HepG2 (cell line): Measurements from ENCODE around the gene CCDC93. TPM values are rescaled to one million over a fixed set of nuclear protein-coding genes. Genes with fewer than 3 reads are reported as not detected.

Experiments
- ATAC-seq: fragments of 200-7000 bp; cut with Tn5 transposase; 3 replicates; pipeline ENCODE4 v1.9.1; 2020; ENCODE audit warnings: mild to moderate bottlenecking, moderate library complexity
- BruUV-seq: library from RNA; stranded (reverse); fragments of 400-500 nt; replicated peaks from 2 replicates; lab custom pipeline; 2021; lab: Mats Ljungman, UMichigan
- CTCF ChIA-PET: fragments of 300-600 bp; formaldehyde crosslinking; extraction: SDS; loops from one replicate; lab custom pipeline; 2021; ENCODE audit warnings: low total read pairs, inconsistent platforms, low intra/inter-chr PET ratio; lab: Yijun Ruan, JAX
- POLR2A ChIA-PET: fragments of 350-600 bp; sonication (Branson Sonifier 250); formaldehyde crosslinking; loops from one replicate; lab custom pipeline; 2020; ENCODE audit warnings: antibody characterized with exemption, inconsistent platforms; lab: Yijun Ruan, JAX
- DNase-seq: peaks from one replicate; pipeline ENCODE4 v3.0.0-alpha.2; 2015; ENCODE audit warnings: low spot score
- FAIRE-seq: peaks from 3 replicates; lab custom pipeline; 2011; peaks lifted over from hg19 to GRCh38; lab: Jason Lieb, UNC
- H2AFZ ChIP-seq: one replicate; pipeline ENCODE4 v1.6.1; 2011; ENCODE audit warnings: low read length, inconsistent platforms
- H3K27ac ChIP-seq: fragments of 300-600 bp; 3 replicates; pipeline ENCODE4 v1.8.0; 2011; ENCODE audit warnings: mixed run types, mild to moderate bottlenecking, mixed read lengths, low read length, inconsistent platforms; ENCODE audit not compliant: insufficient read depth; ENCODE audit errors: extremely low read length
- H3K27me3 ChIP-seq, 2 experiments: fragments of 200-600 bp in 1 of 2; 2 replicates in 1 of 2; 3 replicates in 1 of 2; pipeline versions ENCODE4 v1.6.0 to v1.8.0; 2011; ENCODE audit warnings: low read length in 2 of 2, mild to moderate bottlenecking in 2 of 2, moderate library complexity in 2 of 2, inconsistent platforms in 1 of 2; ENCODE audit not compliant: insufficient read depth in 2 of 2, control insufficient read depth in 1 of 2
- H3K36me3 ChIP-seq, 2 experiments: fragments of 200-600 bp in 1 of 2; replicated peaks in 1 of 2; 2 replicates in 1 of 2; 3 replicates in 1 of 2; pipeline versions ENCODE4 v1.5.1 to v1.8.0; 2011; ENCODE audit warnings: low read length in 2 of 2, inconsistent platforms in 1 of 2; ENCODE audit not compliant: insufficient read depth in 2 of 2, control insufficient read depth in 1 of 2
- H3K4me1 ChIP-seq: 2 replicates; pipeline ENCODE4 v1.5.1; 2012; ENCODE audit warnings: low read length, inconsistent platforms; ENCODE audit not compliant: insufficient read depth
- H3K4me2 ChIP-seq: 2 replicates; pipeline ENCODE4 v1.6.0; 2011; ENCODE audit warnings: low read depth, low read length, inconsistent platforms
- H3K4me3 ChIP-seq, 3 experiments: fragments of 200-600 bp in 1 of 3; sonication (generic), shearing (Covaris generic) in 1 of 3; replicated peaks in 1 of 3; 2 replicates each; pipeline ENCODE4 v1.5.1; 2011 to 2016; ENCODE audit warnings: low read length in 3 of 3, inconsistent platforms in 2 of 3, low read depth in 2 of 3, mild to moderate bottlenecking in 2 of 3, control low read depth in 1 of 3, mixed read lengths in 1 of 3; ENCODE audit not compliant: insufficient read depth in 1 of 3
- H3K79me2 ChIP-seq: one replicate; pipeline ENCODE4 v1.6.1; 2011; ENCODE audit warnings: low read length, inconsistent platforms; ENCODE audit not compliant: insufficient read depth
- H3K9ac ChIP-seq: 2 replicates; pipeline ENCODE4 v1.6.0; 2011; ENCODE audit warnings: mild to moderate bottlenecking, low read depth, low read length, inconsistent platforms; ENCODE audit not compliant: insufficient read depth
- H3K9me3 ChIP-seq: 2 replicates; pipeline ENCODE4 v1.5.1; 2012; ENCODE audit warnings: mild to moderate bottlenecking, low read length
- H4K20me1 ChIP-seq: 2 replicates; pipeline ENCODE4 v1.6.0; 2011; ENCODE audit warnings: inconsistent platforms, mild to moderate bottlenecking, low read length, moderate library complexity; ENCODE audit not compliant: insufficient read depth
- ARNT ChIP-seq: fragments of 450-650 bp; IDR thresholded peaks from 2 replicates; pipeline ENCODE4 v1.6.1; 2017
- ATRX ChIP-seq: sonication (generic); formaldehyde crosslinking; IDR thresholded peaks from 2 replicates; pipeline ENCODE4 v1.4.0; 2020; ENCODE audit warnings: missing genetic modification reagents, borderline replicate concordance
- CCAR2 ChIP-seq: fragments of 200-400 bp; formaldehyde crosslinking; optimal IDR thresholded peaks from 2 replicates; pipeline ENCODE3; 2018; ENCODE audit warnings: low read depth, mild to moderate bottlenecking, low read length, moderate library complexity
- KDM2A ChIP-seq: sonication (generic); formaldehyde crosslinking; IDR thresholded peaks from 2 replicates; pipeline ENCODE4 v1.4.0; 2020; ENCODE audit warnings: low read depth, missing genetic modification reagents, borderline replicate concordance
- MAFF ChIP-seq: IDR thresholded peaks from 2 replicates; pipeline ENCODE4 v1.6.1; 2011; ENCODE audit warnings: low read depth, low read length, improper control_type of control experiment
- MAFK ChIP-seq, 2 experiments: IDR thresholded peaks in 1 of 2; conservative IDR thresholded peaks in 1 of 2; 2 replicates each; pipeline ENCODE4 v1.6.1; 2011; ENCODE audit warnings: improper control_type of control experiment in 2 of 2, low read length in 2 of 2
- SIN3A ChIP-seq: IDR thresholded peaks from 2 replicates; pipeline ENCODE4 v1.6.1; 2011; ENCODE audit warnings: low read depth, mild to moderate bottlenecking, control low read depth, low read length, borderline replicate concordance
- ZNF776 ChIP-seq: sonication (generic); formaldehyde crosslinking; IDR thresholded peaks from 2 replicates; pipeline ENCODE4 v1.4.0; 2020; ENCODE audit warnings: mild to moderate bottlenecking, missing genetic modification reagents
- WGBS: methylation state at CpG from one replicate; pipeline ENCODE4 v1.1.6; 2017; ENCODE audit warnings: low lambda C conversion rate; 5-methylcytosine and 5-hydroxymethylcytosine counted together
- in situ Hi-C: cut with HindIII; loops from 2 replicates; pipeline ENCODE4 v1.10.0; 2017; ENCODE audit warnings: low pct_unique_long_range_greater_than_20kb; ENCODE audit not compliant: extremely low pct_ligation_motif_present
- intact Hi-C: fragments of 100-400 bp; cut with micrococcal nuclease; formaldehyde crosslinking; loops from one replicate; pipeline ENCODE4 v1.10.0; 2022; ENCODE audit not compliant: unreplicated experiment
- polyA plus RNA-seq, 8 experiments: library from polyadenylated mRNA; depleted of rRNA in 3 of 8; stranded (reverse) in 7 of 8; unstranded in 1 of 8; fragments of >200 nt; fragmentation: Illumina TruSeq in 4 of 8; extraction: Trizol in 4 of 8; gene quantifications; 2 replicates each; pipeline versions ENCODE4 v1.2.1 to v1.2.3, GENCODE V29; 2011 to 2016; ENCODE audit warnings: low read depth in 4 of 8, missing spikeins in 1 of 8, mixed read lengths in 1 of 8; ENCODE audit not compliant: insufficient read depth in 1 of 8
- total RNA-seq, 5 experiments: library from RNA; depleted of rRNA; stranded (reverse); fragments of >200 nt; fragmentation: Illumina TruSeq; extraction: Trizol; gene quantifications; 2 replicates each; pipeline ENCODE4 v1.2.3, GENCODE V29; 2016; ENCODE audit warnings: low read depth in 1 of 5
- TF ChIP-seq, protein P1 (sequence below): sonication (generic); formaldehyde crosslinking; IDR thresholded peaks from 2 replicates; pipeline ENCODE4 v1.8.1; 2022; ENCODE audit warnings: low read depth, mild to moderate bottlenecking, missing genetic modification reagents
- TF ChIP-seq, protein P2 (sequence below): IDR thresholded peaks from 2 replicates; pipeline ENCODE4 v1.6.1; 2016; ENCODE audit warnings: missing compliant biosample characterization, missing genetic modification reagents, borderline replicate concordance

Gene CCDC93
- total and polyA plus RNA-seq, 2 of the 13 experiments (the other 11 are each of a cell fraction or from before 2014, with no cell fraction given) = 37.2 to 53.2 TPM

DNA sequence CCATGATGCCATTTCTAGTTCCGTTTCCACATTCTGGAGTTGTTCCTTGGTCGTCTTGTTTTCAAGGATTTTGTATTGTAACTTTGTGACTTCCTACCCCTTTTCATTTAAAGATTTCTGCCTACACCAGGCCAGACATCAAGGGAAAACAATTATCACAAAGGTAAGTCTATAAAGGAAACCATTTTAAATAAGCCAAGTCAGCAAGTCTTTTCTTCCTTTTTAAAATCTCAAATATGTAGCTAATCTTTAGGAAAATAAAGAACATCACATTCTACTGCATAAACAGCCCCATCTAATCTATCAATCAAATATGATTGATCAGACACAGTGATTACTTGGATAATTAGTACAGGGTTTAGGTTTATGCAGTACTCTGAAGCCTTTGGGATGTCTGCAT is 38.6 kb upstream of the CCDC93 start:
- no peak overlapping the region for H3K9ac ChIP-seq
- H3K36me3 ChIP-seq = no peaks in the 10 kb centered on the region
- no peak for FAIRE-seq
- in situ Hi-C loops (no loop called here), intact Hi-C loops (no loop called here)
- BruUV-seq = no TSS peak
- no peaks in the 10 kb centered on the region for H3K9me3 ChIP-seq
- ChIA-PET POLR2A (interaction anchor here (1.6 kb wide), 2 partner anchors 33 to 36 kb away, joined by 3 to 4 read pairs; partner anchors contain the start of gene INSIG2), CTCF (no interaction called here)
- no peaks in the 10 kb centered on the region for H4K20me1 ChIP-seq
- no peak for DNase-seq
- no peaks in the 10 kb centered on the region for H3K79me2 ChIP-seq
- no peak overlapping the region for H3K4me3 ChIP-seq
- peaks cover 0 to 25% of the 10 kb centered on the region in 2 experiments; a peak in 2 of 5 replicates for H3K27me3 ChIP-seq
- no peak overlapping the region for H3K4me2 ChIP-seq
- WGBS = 18% methylated on average over 2 of the region's 2 CpGs
- H2AFZ ChIP-seq = no peak overlapping the region
- no peak overlapping the region for H3K27ac ChIP-seq
- no peak for ATAC-seq
- H3K4me1 ChIP-seq = peaks cover 11% of the 10 kb centered on the region; the same call in 1 of the 2 replicates
- TF ChIP-seq SIN3A (no peak), MAFK (conservative IDR thresholded peaks at IDR 0.05 in 1 of 2, IDR thresholded peaks at IDR 0.05 in 1 of 2; ENCODE audit: low read length in 2 of 2) (peak; percentile 75 to 86), MAFF (peak; percentile 78)
- TF ChIP-seq, protein P1, sequence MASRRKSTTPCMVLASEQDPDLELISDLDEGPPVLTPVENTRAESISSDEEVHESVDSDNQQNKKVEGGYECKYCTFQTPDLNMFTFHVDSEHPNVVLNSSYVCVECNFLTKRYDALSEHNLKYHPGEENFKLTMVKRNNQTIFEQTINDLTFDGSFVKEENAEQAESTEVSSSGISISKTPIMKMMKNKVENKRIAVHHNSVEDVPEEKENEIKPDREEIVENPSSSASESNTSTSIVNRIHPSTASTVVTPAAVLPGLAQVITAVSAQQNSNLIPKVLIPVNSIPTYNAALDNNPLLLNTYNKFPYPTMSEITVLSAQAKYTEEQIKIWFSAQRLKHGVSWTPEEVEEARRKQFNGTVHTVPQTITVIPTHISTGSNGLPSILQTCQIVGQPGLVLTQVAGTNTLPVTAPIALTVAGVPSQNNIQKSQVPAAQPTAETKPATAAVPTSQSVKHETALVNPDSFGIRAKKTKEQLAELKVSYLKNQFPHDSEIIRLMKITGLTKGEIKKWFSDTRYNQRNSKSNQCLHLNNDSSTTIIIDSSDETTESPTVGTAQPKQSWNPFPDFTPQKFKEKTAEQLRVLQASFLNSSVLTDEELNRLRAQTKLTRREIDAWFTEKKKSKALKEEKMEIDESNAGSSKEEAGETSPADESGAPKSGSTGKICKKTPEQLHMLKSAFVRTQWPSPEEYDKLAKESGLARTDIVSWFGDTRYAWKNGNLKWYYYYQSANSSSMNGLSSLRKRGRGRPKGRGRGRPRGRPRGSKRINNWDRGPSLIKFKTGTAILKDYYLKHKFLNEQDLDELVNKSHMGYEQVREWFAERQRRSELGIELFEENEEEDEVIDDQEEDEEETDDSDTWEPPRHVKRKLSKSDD (CRISPR knock-in tag) = no peak

DNA sequence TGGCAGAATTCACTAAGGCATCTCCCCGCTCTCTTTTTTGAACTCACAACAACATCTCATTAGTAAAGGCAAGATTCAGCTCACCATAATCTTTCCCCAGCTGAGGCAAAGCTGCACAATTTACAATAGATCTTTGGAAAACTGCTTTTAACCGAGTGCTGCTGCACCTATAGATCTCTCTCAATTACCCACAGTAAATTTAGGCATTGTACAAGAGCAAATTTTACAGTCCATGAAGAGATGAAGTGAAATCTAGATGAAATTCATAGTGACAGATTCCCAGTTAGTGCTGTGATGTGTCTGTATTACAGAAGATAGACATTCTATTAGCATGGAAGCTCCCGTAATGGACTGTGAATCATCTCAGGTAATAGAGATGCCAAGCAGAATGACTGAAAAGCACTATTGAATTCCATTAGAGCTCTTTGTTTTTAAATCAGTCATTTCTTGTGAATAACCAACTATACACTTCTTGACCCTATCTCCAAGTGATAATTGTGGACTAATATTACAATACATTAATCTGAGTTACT is 38.0 kb upstream of the CCDC93 start:
- FAIRE-seq = no peak
- intact Hi-C loops = no loop called here
- 51% methylated on average over 3 of the region's 3 CpGs for WGBS
- TF ChIP-seq ARNT = no peak
- TF ChIP-seq ZNF776 (CRISPR knock-in tag) = no peak
- no peak for TF ChIP-seq ATRX (CRISPR knock-in tag)
- TF ChIP-seq, protein P2, sequence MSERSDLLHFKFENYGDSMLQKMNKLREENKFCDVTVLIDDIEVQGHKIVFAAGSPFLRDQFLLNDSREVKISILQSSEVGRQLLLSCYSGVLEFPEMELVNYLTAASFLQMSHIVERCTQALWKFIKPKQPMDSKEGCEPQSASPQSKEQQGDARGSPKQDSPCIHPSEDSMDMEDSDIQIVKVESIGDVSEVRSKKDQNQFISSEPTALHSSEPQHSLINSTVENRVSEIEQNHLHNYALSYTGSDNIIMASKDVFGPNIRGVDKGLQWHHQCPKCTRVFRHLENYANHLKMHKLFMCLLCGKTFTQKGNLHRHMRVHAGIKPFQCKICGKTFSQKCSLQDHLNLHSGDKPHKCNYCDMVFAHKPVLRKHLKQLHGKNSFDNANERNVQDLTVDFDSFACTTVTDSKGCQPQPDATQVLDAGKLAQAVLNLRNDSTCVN = no peak
- no peak for TF ChIP-seq CCAR2
- TF ChIP-seq KDM2A = no peak

More for the DNA sequence above, 38.0 kb upstream of the CCDC93 start:
- no peaks in the 10 kb centered on the region for H3K79me2 ChIP-seq
- CTCF ChIA-PET = no interaction called here
- H3K9me3 ChIP-seq = no peaks in the 10 kb centered on the region
- H3K4me3 ChIP-seq = no peak overlapping the region
- no peak overlapping the region for H3K27ac ChIP-seq
- no peak overlapping the region for H2AFZ ChIP-seq
- ATAC-seq (no peak), DNase-seq (no peak)
- H3K4me2 ChIP-seq = no peak overlapping the region
- no peaks in the 10 kb centered on the region for H4K20me1 ChIP-seq
- POLR2A ChIA-PET = interaction anchor here (1.6 kb wide), 2 partner anchors 34 to 36 kb away, joined by 3 to 4 read pairs; partner anchors contain the start of gene INSIG2
- BruUV-seq = no TSS peak
- peaks cover 0 to 19% of the 10 kb centered on the region in 2 experiments; a peak in 2 of 5 replicates for H3K27me3 ChIP-seq
- H3K9ac ChIP-seq = no peak overlapping the region
- no peaks in the 10 kb centered on the region for H3K36me3 ChIP-seq
- H3K4me1 ChIP-seq = peaks cover 17% of the 10 kb centered on the region; the same call in 1 of the 2 replicates
- in situ Hi-C loops = no loop called here
